MM.1S (cell line): Measurements from ENCODE around the gene PAFAH1B1.
"Not testable (repeated sequence)": the region's sequence is repeated elsewhere in the genome, so short reads cannot be mapped to it uniquely, and the experiment has no call there.

Experiments
- DNase-seq: peaks from one replicate; pipeline ENCODE4 v3.0.0-alpha.2; 2015
- H2AFZ ChIP-seq: fragments of 300-600 bp; sonication (generic); 2 replicates; pipeline ENCODE4 v1.6.0; 2016; ENCODE audit warnings: antibody characterized with exemption, low read length
- H3F3A ChIP-seq: fragments of 300-600 bp; sonication (generic); 2 replicates; pipeline ENCODE4 v1.6.1; 2016; ENCODE audit warnings: mild to moderate bottlenecking, antibody characterized with exemption, low read length, moderate library complexity, mixed read lengths; ENCODE audit not compliant: insufficient read depth
- H3K27ac ChIP-seq: fragments of 300-600 bp; sonication (generic); 2 replicates; pipeline ENCODE4 v1.5.1; 2016; ENCODE audit warnings: mild to moderate bottlenecking, low read length
- H3K27me3 ChIP-seq: fragments of 300-600 bp; sonication (generic); replicated peaks from 2 replicates; pipeline ENCODE4 v1.6.0; 2016; ENCODE audit warnings: low read length; ENCODE audit not compliant: insufficient read depth
- H3K36me3 ChIP-seq: fragments of 300-600 bp; sonication (generic); replicated peaks from 2 replicates; pipeline ENCODE4 v1.6.1; 2016; ENCODE audit warnings: mild to moderate bottlenecking, low read length, mixed read lengths; ENCODE audit not compliant: insufficient read depth
- H3K4me1 ChIP-seq: fragments of 300-600 bp; sonication (generic); 2 replicates; pipeline ENCODE4 v1.6.1; 2016; ENCODE audit warnings: low read length, mixed read lengths
- H3K4me2 ChIP-seq: fragments of 300-600 bp; sonication (generic); 2 replicates; pipeline ENCODE4 v1.6.0; 2016; ENCODE audit warnings: low read depth, low read length
- H3K4me3 ChIP-seq: fragments of 300-600 bp; sonication (generic); 2 replicates; pipeline ENCODE4 v1.5.1; 2016; ENCODE audit warnings: low read length, mixed read lengths
- H3K79me2 ChIP-seq: fragments of 300-600 bp; sonication (generic); 2 replicates; pipeline ENCODE4 v1.6.1; 2016; ENCODE audit warnings: mixed run types, low read length, mixed read lengths
- H3K9ac ChIP-seq: fragments of 300-600 bp; sonication (generic); 2 replicates; pipeline ENCODE4 v1.6.1; 2016; ENCODE audit warnings: low read length, mixed read lengths
- H3K9me2 ChIP-seq: fragments of 300-600 bp; sonication (generic); replicated peaks from 2 replicates; pipeline ENCODE4 v1.6.1; 2016; ENCODE audit warnings: mild to moderate bottlenecking, low read length, mixed read lengths; ENCODE audit not compliant: insufficient read depth
- H3K9me3 ChIP-seq: fragments of 300-600 bp; sonication (generic); replicated peaks from 2 replicates; pipeline ENCODE4 v1.6.1; 2016; ENCODE audit warnings: mild to moderate bottlenecking, low read length, mixed read lengths; ENCODE audit not compliant: insufficient read depth
- H4K20me1 ChIP-seq: fragments of 300-600 bp; sonication (generic); 2 replicates; pipeline ENCODE4 v1.6.1; 2016; ENCODE audit warnings: mild to moderate bottlenecking, low read length, moderate library complexity, mixed read lengths; ENCODE audit not compliant: insufficient read depth
- EZH2 ChIP-seq: fragments of 300-600 bp; sonication (generic); optimal IDR thresholded peaks from 2 replicates; pipeline ENCODE3; 2017; ENCODE audit warnings: low read depth, mild to moderate bottlenecking, antibody characterized with exemption, low read length, mixed read lengths
- EZH2phosphoT487 ChIP-seq: fragments of 300-600 bp; sonication (generic); IDR thresholded peaks from 2 replicates; pipeline ENCODE4 v1.6.1; 2018; ENCODE audit warnings: antibody characterized with exemption, low read length
- TF ChIP-seq, protein P1 (sequence below): fragments of 300-600 bp; sonication (generic); IDR thresholded peaks from 2 replicates; pipeline ENCODE4 v1.5.1; 2016; ENCODE audit warnings: antibody characterized with exemption, low read length, mixed read lengths

PAFAH1B1 gene

GRCh38 chr17:2697611-2698162 is 104.2 kb downstream of the PAFAH1B1 start:
- no peak overlapping the region for H3K4me3 ChIP-seq
- no peak overlapping the region for H2AFZ ChIP-seq
- no peaks in the 10 kb centered on the region for H3K9me3 ChIP-seq
- DNase-seq: no peak
- no peak overlapping the region for H3K9ac ChIP-seq
- no peaks in the 10 kb centered on the region; the same call in 1 of the 2 replicates for H3K36me3 ChIP-seq
- no peaks in the 10 kb centered on the region for H3K4me1 ChIP-seq
- no peak overlapping the region for H3K27ac ChIP-seq
- no peaks in the 10 kb centered on the region for H3F3A ChIP-seq
- no peaks in the 10 kb centered on the region for H4K20me1 ChIP-seq
- peaks cover 9% of the 10 kb centered on the region; the same call in 1 of the 2 replicates for H3K79me2 ChIP-seq
- no peak overlapping the region for H3K4me2 ChIP-seq
- TF ChIP-seq, protein P1, sequence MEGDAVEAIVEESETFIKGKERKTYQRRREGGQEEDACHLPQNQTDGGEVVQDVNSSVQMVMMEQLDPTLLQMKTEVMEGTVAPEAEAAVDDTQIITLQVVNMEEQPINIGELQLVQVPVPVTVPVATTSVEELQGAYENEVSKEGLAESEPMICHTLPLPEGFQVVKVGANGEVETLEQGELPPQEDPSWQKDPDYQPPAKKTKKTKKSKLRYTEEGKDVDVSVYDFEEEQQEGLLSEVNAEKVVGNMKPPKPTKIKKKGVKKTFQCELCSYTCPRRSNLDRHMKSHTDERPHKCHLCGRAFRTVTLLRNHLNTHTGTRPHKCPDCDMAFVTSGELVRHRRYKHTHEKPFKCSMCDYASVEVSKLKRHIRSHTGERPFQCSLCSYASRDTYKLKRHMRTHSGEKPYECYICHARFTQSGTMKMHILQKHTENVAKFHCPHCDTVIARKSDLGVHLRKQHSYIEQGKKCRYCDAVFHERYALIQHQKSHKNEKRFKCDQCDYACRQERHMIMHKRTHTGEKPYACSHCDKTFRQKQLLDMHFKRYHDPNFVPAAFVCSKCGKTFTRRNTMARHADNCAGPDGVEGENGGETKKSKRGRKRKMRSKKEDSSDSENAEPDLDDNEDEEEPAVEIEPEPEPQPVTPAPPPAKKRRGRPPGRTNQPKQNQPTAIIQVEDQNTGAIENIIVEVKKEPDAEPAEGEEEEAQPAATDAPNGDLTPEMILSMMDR: no peak
- TF ChIP-seq EZH2 (no peak), EZH2phosphoT487 (no peak)
- no peaks in the 10 kb centered on the region for H3K27me3 ChIP-seq
- H3K9me2 ChIP-seq: no peaks in the 10 kb centered on the region

DNA sequence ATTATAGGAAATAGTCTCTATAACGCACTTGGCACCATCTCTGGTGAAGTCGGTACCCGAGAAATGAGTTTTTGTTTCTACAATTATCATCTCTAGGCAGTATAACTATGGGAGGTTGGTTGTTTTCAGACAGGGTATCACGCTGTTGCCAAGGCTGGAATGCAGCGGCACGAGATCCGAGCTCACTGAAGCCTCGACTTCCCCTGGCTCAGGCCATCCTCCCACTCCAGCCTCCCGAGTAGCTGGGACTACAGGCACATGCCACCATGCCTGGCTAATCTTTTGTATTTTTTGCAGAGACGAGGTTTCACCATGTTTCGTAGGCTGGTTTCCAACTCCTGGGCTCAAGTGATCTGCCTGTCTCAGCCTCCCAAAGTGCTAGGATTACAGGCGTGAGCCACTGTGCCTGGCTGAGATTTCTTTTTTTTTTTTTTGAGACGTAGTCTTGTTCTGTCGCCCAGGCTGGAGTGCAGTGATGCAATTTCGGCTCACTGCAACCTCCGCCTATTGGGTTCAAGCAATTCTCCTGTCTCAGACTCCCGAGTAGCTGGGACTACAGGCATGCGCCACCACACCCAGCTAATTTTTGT is 105.9 kb downstream of the PAFAH1B1 start:
- not testable (repeated sequence) for H3K4me1 ChIP-seq, H3K9ac ChIP-seq, H3K4me3 ChIP-seq, H3K9me3 ChIP-seq, H3K36me3 ChIP-seq, H2AFZ ChIP-seq, H3K4me2 ChIP-seq, H3F3A ChIP-seq, H3K27ac ChIP-seq, H3K9me2 ChIP-seq, DNase-seq, H4K20me1 ChIP-seq, H3K27me3 ChIP-seq
- H3K79me2 ChIP-seq: peaks cover 20% of the 10 kb centered on the region

- H3K9me3 ChIP-seq: no peaks in the 10 kb centered on the region
- peaks cover 28% of the 10 kb centered on the region for H3K79me2 ChIP-seq
- H3K27me3 ChIP-seq: no peaks in the 10 kb centered on the region
- TF ChIP-seq EZH2 (no peak), EZH2phosphoT487 (no peak)
- TF ChIP-seq, protein P1: no peak
- no peaks in the 10 kb centered on the region; the same call in 1 of the 2 replicates for H3K36me3 ChIP-seq
- H3K4me2 ChIP-seq: no peak overlapping the region
- no peaks in the 10 kb centered on the region for H3K9me2 ChIP-seq
- H3K4me3 ChIP-seq: no peak overlapping the region
- no peak for DNase-seq
- no peak overlapping the region for H3K9ac ChIP-seq
- H3K27ac ChIP-seq: no peak overlapping the region
- no peaks in the 10 kb centered on the region for H4K20me1 ChIP-seq
- H3F3A ChIP-seq: no peaks in the 10 kb centered on the region
- no peak overlapping the region for H2AFZ ChIP-seq
- no peaks in the 10 kb centered on the region for H3K4me1 ChIP-seq
These were observed 106.6 kb downstream of the PAFAH1B1 start for GRCh38 chr17:2700030-2700490.

GRCh38 chr17:2700491-2701141 is 107.2 kb downstream of the PAFAH1B1 start:
- Histone ChIP-seq H3K9me3 (no peaks in the 10 kb centered on the region), H3K4me1 (no peaks in the 10 kb centered on the region), H3K4me3 (no peak overlapping the region), H3K36me3 (no peaks in the 10 kb centered on the region; the same call in 1 of the 2 replicates), H4K20me1 (peaks cover 5% of the 10 kb centered on the region), H3F3A (no peaks in the 10 kb centered on the region), H2AFZ (no peak overlapping the region), H3K9ac (no peak overlapping the region), H3K9me2 (no peaks in the 10 kb centered on the region), H3K4me2 (no peak overlapping the region), H3K27me3 (no peaks in the 10 kb centered on the region), H3K27ac (no peak overlapping the region), H3K79me2 (peaks cover 33% of the 10 kb centered on the region)
- no peak for DNase-seq
- TF ChIP-seq, protein P1: no peak
- TF ChIP-seq EZH2: no peak
- TF ChIP-seq EZH2phosphoT487: no peak
